MCF 10A (cell line): ENCODE results near the gene ATG4D. TPM values are rescaled to one million over a fixed set of nuclear protein-coding genes. Genes with fewer than 3 reads are reported as not detected.
"Not testable (repeated sequence)": the region's sequence is repeated elsewhere in the genome, so short reads cannot be mapped to it uniquely, and the experiment has no call there.

Experiments
- BruUV-seq: library from RNA; stranded (reverse); fragments of 400-500 nt; replicated peaks from 2 replicates; lab custom pipeline; 2021; lab: Mats Ljungman, UMichigan
- CTCF ChIA-PET: fragments of 300-600 bp; sonication (Branson Sonifier 250); formaldehyde crosslinking; extraction: SDS; loops from one replicate; lab custom pipeline; 2021; ENCODE audit warnings: antibody characterized with exemption, inconsistent platforms; lab: Yijun Ruan, JAX
- POLR2A ChIA-PET: fragments of 300-600, 350-650 bp; sonication (Branson Sonifier 250); formaldehyde crosslinking; extraction: SDS; loops from one replicate; lab custom pipeline; 2020; ENCODE audit warnings: antibody characterized with exemption, inconsistent platforms; lab: Yijun Ruan, JAX
- DNase-seq: peaks from one replicate; pipeline ENCODE4 v3.0.0-alpha.2; 2018; ENCODE audit not compliant: unreplicated experiment
- H3K27ac Mint-ChIP-seq: one replicate; pipeline ENCODE4 v1.8.0; 2022; ENCODE audit warnings: mild to moderate bottlenecking, low read depth, mixed read lengths; ENCODE audit not compliant: unreplicated experiment
- H3K27me3 Mint-ChIP-seq: one replicate; pipeline ENCODE4 v1.8.0; 2022; ENCODE audit warnings: mixed read lengths; ENCODE audit not compliant: insufficient read depth, unreplicated experiment
- H3K36me3 Mint-ChIP-seq: one replicate; pipeline ENCODE4 v1.8.0; 2022; ENCODE audit warnings: mild to moderate bottlenecking, moderate library complexity, mixed read lengths; ENCODE audit not compliant: insufficient read depth, unreplicated experiment
- H3K4me1 Mint-ChIP-seq: one replicate; pipeline ENCODE4 v1.8.0; 2022; ENCODE audit warnings: mixed read lengths; ENCODE audit not compliant: insufficient read depth, unreplicated experiment
- H3K4me3 Mint-ChIP-seq: one replicate; pipeline ENCODE4 v1.8.0; 2022; ENCODE audit warnings: mild to moderate bottlenecking, moderate library complexity, mixed read lengths; ENCODE audit not compliant: unreplicated experiment
- H3K9me3 Mint-ChIP-seq: one replicate; pipeline ENCODE4 v1.8.0; 2022; ENCODE audit warnings: mixed read lengths; ENCODE audit not compliant: unreplicated experiment
- CTCF ChIP-seq: fragments of 200-600 bp; IDR thresholded peaks from one replicate; pipeline ENCODE4 v1.8.0; 2022; ENCODE audit warnings: antibody characterized with exemption, mild to moderate bottlenecking; ENCODE audit not compliant: unreplicated experiment
- intact Hi-C: fragments of 100-400 bp; cut with micrococcal nuclease; formaldehyde crosslinking; loops from 2 replicates; pipeline ENCODE4 v1.14.1; 2022
- total RNA-seq: library from RNA; stranded (reverse); gene quantifications from 2 replicates; pipeline ENCODE4 v1.2.3, GENCODE V29; 2022

The ATG4D gene
- total RNA-seq, 1 experiment from 2014 or later = 22.6 TPM

GRCh38 chr19:10537668-10538067 is 6.0 kb upstream of the ATG4D start:
- peaks cover 11% of the 10 kb centered on the region for H3K27me3 Mint-ChIP-seq
- ChIA-PET CTCF (interaction anchor here (0.6 to 0.9 kb wide), 3 partner anchors 46 to 136 kb away, joined by 3 to 4 read pairs (median 3); no protein-coding TSS in a partner anchor), POLR2A (no interaction called here)
- no peak for TF ChIP-seq CTCF
- BruUV-seq = no TSS peak
- no peak for DNase-seq
- no peaks in the 10 kb centered on the region for H3K9me3 Mint-ChIP-seq
- H3K4me3 Mint-ChIP-seq = no peak overlapping the region
- H3K27ac Mint-ChIP-seq = no peak overlapping the region
- H3K36me3 Mint-ChIP-seq = no peaks in the 10 kb centered on the region
- peaks cover 7% of the 10 kb centered on the region for H3K4me1 Mint-ChIP-seq
- intact Hi-C loops = no loop called here

- POLR2A ChIA-PET = no interaction called here
- Mint-ChIP-seq H3K27me3 (peaks cover 11% of the 10 kb centered on the region), H3K36me3 (no peaks in the 10 kb centered on the region), H3K9me3 (no peaks in the 10 kb centered on the region), H3K4me3 (no peak overlapping the region), H3K4me1 (peaks cover 5% of the 10 kb centered on the region), H3K27ac (no peak overlapping the region)
- BruUV-seq = no TSS peak
- no peak for DNase-seq
- intact Hi-C loops = no loop called here
- CTCF ChIA-PET = interaction anchor here (0.7 to 0.9 kb wide), 3 partner anchors 47 to 135 kb away, joined by 3 to 4 read pairs (median 3); no protein-coding TSS in a partner anchor
- TF ChIP-seq CTCF = no peak
These were observed 5.3 kb upstream of the ATG4D start for GRCh38 chr19:10538204-10538983.

GRCh38 chr19:10539016-10539415 is 4.7 kb upstream of the ATG4D start:
- H3K27ac Mint-ChIP-seq, H3K36me3 Mint-ChIP-seq, POLR2A ChIA-PET, BruUV-seq, H3K9me3 Mint-ChIP-seq, DNase-seq, H3K4me3 Mint-ChIP-seq, intact Hi-C loops, H3K4me1 Mint-ChIP-seq: not testable (repeated sequence)
- peaks cover 11% of the 10 kb centered on the region for H3K27me3 Mint-ChIP-seq
- CTCF ChIA-PET = interaction anchor here (0.7 to 0.8 kb wide), 2 partner anchors 48 to 440 kb away, joined by 3 read pairs; no protein-coding TSS in a partner anchor

- H3K9me3 Mint-ChIP-seq = no peaks in the 10 kb centered on the region
- no peak for DNase-seq
- ChIA-PET CTCF (interaction anchor here (0.5 to 2.3 kb wide), 7 partner anchors 8 to 1445 kb away, joined by 3 to 8 read pairs (median 3); partner anchors contain the start of gene CDKN2D), POLR2A (interaction anchor here (0.6 to 1.6 kb wide), 5 partner anchors 16 to 455 kb away, joined by 3 to 6 read pairs (median 4); partner anchors contain the start of gene KRI1)
- peaks cover 6% of the 10 kb centered on the region for H3K4me1 Mint-ChIP-seq
- no peak for TF ChIP-seq CTCF
- H3K4me3 Mint-ChIP-seq = peak overlapping the region; percentile 80
- H3K27me3 Mint-ChIP-seq = peaks cover 11% of the 10 kb centered on the region
- H3K27ac Mint-ChIP-seq = no peak overlapping the region
- H3K36me3 Mint-ChIP-seq = peaks cover 22% of the 10 kb centered on the region
- intact Hi-C loops = loop anchor here (5.0 kb wide), 1 partner anchor 61 kb away; no protein-coding TSS in a partner anchor
- BruUV-seq = no TSS peak
These were observed 665 bp upstream of the ATG4D start for GRCh38 chr19:10543059-10543419.
